ENCODE measurements around the gene RPS25. TPM values are rescaled to one million over a fixed set of nuclear protein-coding genes. Genes with fewer than 3 reads are reported as not detected.

The RPS25 gene
- total RNA-seq, 1 donor: 1,259 TPM

GRCh38 chr11:119012629-119013170, 5.4 kb downstream of the RPS25 start:
- Histone ChIP-seq H3K4me1 (ENCODE audit: insufficient read depth, low read length) (peaks cover 13% of the 10 kb centered on the region), H3K27ac (ENCODE audit: low read depth, low read length) (no peak overlapping the region), H3K9me3 (ENCODE audit: low read depth, low read length) (no peaks in the 10 kb centered on the region), H3K36me3 (ENCODE audit: insufficient read depth, low read length) (peaks cover 50% of the 10 kb centered on the region), H2AFZ (ENCODE audit: low read length) (no peak overlapping the region), H3K79me2 (ENCODE audit: insufficient read depth, low read length) (peaks cover 23% of the 10 kb centered on the region), H3K4me3 (ENCODE audit: insufficient read depth, low read length) (no peak overlapping the region), H3K4me2 (ENCODE audit: insufficient read depth, low read length) (no peak overlapping the region), H3K27me3 (ENCODE audit: insufficient read depth, low read length) (no peaks in the 10 kb centered on the region), H4K20me1 (ENCODE audit: insufficient read depth, low read length) (no peaks in the 10 kb centered on the region)
- TF ChIP-seq, protein P1, sequence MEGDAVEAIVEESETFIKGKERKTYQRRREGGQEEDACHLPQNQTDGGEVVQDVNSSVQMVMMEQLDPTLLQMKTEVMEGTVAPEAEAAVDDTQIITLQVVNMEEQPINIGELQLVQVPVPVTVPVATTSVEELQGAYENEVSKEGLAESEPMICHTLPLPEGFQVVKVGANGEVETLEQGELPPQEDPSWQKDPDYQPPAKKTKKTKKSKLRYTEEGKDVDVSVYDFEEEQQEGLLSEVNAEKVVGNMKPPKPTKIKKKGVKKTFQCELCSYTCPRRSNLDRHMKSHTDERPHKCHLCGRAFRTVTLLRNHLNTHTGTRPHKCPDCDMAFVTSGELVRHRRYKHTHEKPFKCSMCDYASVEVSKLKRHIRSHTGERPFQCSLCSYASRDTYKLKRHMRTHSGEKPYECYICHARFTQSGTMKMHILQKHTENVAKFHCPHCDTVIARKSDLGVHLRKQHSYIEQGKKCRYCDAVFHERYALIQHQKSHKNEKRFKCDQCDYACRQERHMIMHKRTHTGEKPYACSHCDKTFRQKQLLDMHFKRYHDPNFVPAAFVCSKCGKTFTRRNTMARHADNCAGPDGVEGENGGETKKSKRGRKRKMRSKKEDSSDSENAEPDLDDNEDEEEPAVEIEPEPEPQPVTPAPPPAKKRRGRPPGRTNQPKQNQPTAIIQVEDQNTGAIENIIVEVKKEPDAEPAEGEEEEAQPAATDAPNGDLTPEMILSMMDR (IDR thresholded peaks at IDR 0.05; ENCODE audit: extremely low read depth, low read depth, low read length): no peak
- peak; percentile 79 for DNase-seq (ENCODE audit: insufficient read length, low spot score, missing footprints)

GRCh38 chr11:119011476-119012053, 6.6 kb downstream of the RPS25 start:
- no peak overlapping the region for H3K4me2 ChIP-seq (ENCODE audit: insufficient read depth, low read length)
- H3K79me2 ChIP-seq (ENCODE audit: insufficient read depth, low read length): peaks cover 12% of the 10 kb centered on the region
- peaks cover 59% of the 10 kb centered on the region for H3K36me3 ChIP-seq (ENCODE audit: insufficient read depth, low read length)
- no peak overlapping the region for H3K27ac ChIP-seq (ENCODE audit: low read depth, low read length)
- H3K4me1 ChIP-seq (ENCODE audit: insufficient read depth, low read length): peaks cover 5% of the 10 kb centered on the region
- H3K9me3 ChIP-seq (ENCODE audit: low read depth, low read length): no peaks in the 10 kb centered on the region
- no peak overlapping the region for H3K4me3 ChIP-seq (ENCODE audit: insufficient read depth, low read length)
- H2AFZ ChIP-seq (ENCODE audit: low read length): no peak overlapping the region
- DNase-seq (ENCODE audit: insufficient read length, low spot score, missing footprints): no peak
- TF ChIP-seq, protein P1 (IDR thresholded peaks at IDR 0.05; ENCODE audit: extremely low read depth, low read depth, low read length): no peak
- H3K27me3 ChIP-seq (ENCODE audit: insufficient read depth, low read length): no peaks in the 10 kb centered on the region
- H4K20me1 ChIP-seq (ENCODE audit: insufficient read depth, low read length): no peaks in the 10 kb centered on the region

GRCh38 chr11:119006656-119007055, 11.5 kb downstream of the RPS25 start:
- TF ChIP-seq, protein P1 (IDR thresholded peaks at IDR 0.05; ENCODE audit: extremely low read depth, low read depth, low read length): no peak
- Histone ChIP-seq H2AFZ (ENCODE audit: low read length) (no peak overlapping the region), H3K4me1 (ENCODE audit: insufficient read depth, low read length) (no peaks in the 10 kb centered on the region), H3K27me3 (ENCODE audit: insufficient read depth, low read length) (no peaks in the 10 kb centered on the region), H3K4me3 (ENCODE audit: insufficient read depth, low read length) (no peak overlapping the region), H3K27ac (ENCODE audit: low read depth, low read length) (no peak overlapping the region), H3K79me2 (ENCODE audit: insufficient read depth, low read length) (no peaks in the 10 kb centered on the region), H3K4me2 (ENCODE audit: insufficient read depth, low read length) (no peak overlapping the region), H3K36me3 (ENCODE audit: insufficient read depth, low read length) (peaks cover 48% of the 10 kb centered on the region), H3K9me3 (ENCODE audit: low read depth, low read length) (no peaks in the 10 kb centered on the region), H4K20me1 (ENCODE audit: insufficient read depth, low read length) (no peaks in the 10 kb centered on the region)
- no peak for DNase-seq (ENCODE audit: insufficient read length, low spot score, missing footprints)

DNA sequence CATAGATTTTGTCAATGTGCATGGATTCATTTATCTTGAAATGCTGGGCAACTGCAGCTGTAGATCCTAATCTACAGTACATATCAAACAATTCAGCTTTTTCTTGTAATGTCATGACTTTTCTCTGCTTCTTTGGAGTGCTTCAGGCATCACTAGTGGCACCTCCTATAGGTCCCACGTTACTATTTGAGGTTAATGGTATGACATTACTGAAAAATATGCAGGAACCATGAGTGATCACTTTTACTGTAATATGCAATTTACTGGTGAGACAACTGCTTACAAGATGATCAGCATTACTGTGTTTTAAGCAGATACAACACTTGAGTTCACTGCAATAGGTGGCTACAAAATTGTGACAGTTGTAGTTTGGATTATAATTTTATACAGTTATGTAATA, 17.2 kb downstream of the RPS25 start:
- no peak for DNase-seq (ENCODE audit: insufficient read length, low spot score, missing footprints)
- Histone ChIP-seq H4K20me1 (ENCODE audit: insufficient read depth, low read length) (no peaks in the 10 kb centered on the region), H3K27ac (ENCODE audit: low read depth, low read length) (no peak overlapping the region), H3K4me2 (ENCODE audit: insufficient read depth, low read length) (no peak overlapping the region), H3K9me3 (ENCODE audit: low read depth, low read length) (no peaks in the 10 kb centered on the region), H3K36me3 (ENCODE audit: insufficient read depth, low read length) (peaks cover 32% of the 10 kb centered on the region), H3K79me2 (ENCODE audit: insufficient read depth, low read length) (peaks cover 22% of the 10 kb centered on the region), H3K4me1 (ENCODE audit: insufficient read depth, low read length) (peaks cover 33% of the 10 kb centered on the region), H3K4me3 (ENCODE audit: insufficient read depth, low read length) (no peak overlapping the region), H3K27me3 (ENCODE audit: insufficient read depth, low read length) (no peaks in the 10 kb centered on the region), H2AFZ (ENCODE audit: low read length) (no peak overlapping the region)
- TF ChIP-seq, protein P1 (IDR thresholded peaks at IDR 0.05; ENCODE audit: extremely low read depth, low read depth, low read length): no peak
